Measurements from ENCODE around the gene BMP15.

BMP15 gene

GRCh38 chrX:50942471-50942870 lies 31.9 kb downstream of the BMP15 start:
- WGBS (ENCODE audit: extremely low coverage, insufficient coverage, insufficient read length): no CpG with 5 or more reads among the region's 2 CpGs
- Histone ChIP-seq H4K91ac (ENCODE audit: low read depth, low read length) (no peak overlapping the region), H4K8ac (ENCODE audit: low read depth, low read length) (no peak overlapping the region)

GRCh38 chrX:50952406-50952805 lies 41.9 kb downstream of the BMP15 start:
- Histone ChIP-seq H3K9ac (ENCODE audit: low read length) (no peak overlapping the region), H3K36me3 (ENCODE audit: control insufficient read depth in 1 of 2, insufficient read depth in 2 of 2, low read length in 2 of 2) (no peaks in the 10 kb centered on the region), H2BK12ac (ENCODE audit: low read length) (no peak overlapping the region), H3K27me3 (ENCODE audit: insufficient read depth, low read length) (no peaks in the 10 kb centered on the region), H3K9me3 (ENCODE audit: insufficient read depth, low read depth, low read length) (no peaks in the 10 kb centered on the region), H3K18ac (ENCODE audit: low read length) (no peak overlapping the region), H3K14ac (ENCODE audit: low read length) (no peak overlapping the region), H3K4me2 (ENCODE audit: low read length) (no peak overlapping the region), H3K4me3 (ENCODE audit: low read depth, low read length) (no peak overlapping the region), H3K4me1 (ENCODE audit: control insufficient read depth in 1 of 2, insufficient read depth in 2 of 2, low read length in 2 of 2) (peaks cover 0 to 2% of the 10 kb centered on the region in 2 experiments), H4K91ac (ENCODE audit: low read depth, low read length) (no peak overlapping the region), H2AFZ (ENCODE audit: insufficient read depth, low read length, poor library complexity) (no peak overlapping the region), H3K79me2 (ENCODE audit: control insufficient read depth, insufficient read depth, low read length, poor library complexity) (no peaks in the 10 kb centered on the region), H2BK5ac (ENCODE audit: low read depth, low read length, poor library complexity) (no peak overlapping the region), H3K27ac (ENCODE audit: low read depth, low read length) (peak overlapping the region; percentile 69), H4K8ac (ENCODE audit: low read depth, low read length) (no peak overlapping the region), H2AK5ac (ENCODE audit: low read length) (no peak overlapping the region), H3K4ac (ENCODE audit: low read depth, low read length) (no peak overlapping the region), H2BK120ac (ENCODE audit: insufficient read depth, low read length, poor library complexity) (no peak overlapping the region), H3K23ac (ENCODE audit: low read length) (no peak overlapping the region), H4K12ac (ENCODE audit: low read depth, low read length) (no peak overlapping the region), H3K79me1 (ENCODE audit: low read length) (no peaks in the 10 kb centered on the region)
- no CpG with 5 or more reads among the region's 1 CpG for WGBS (ENCODE audit: extremely low coverage, insufficient coverage, insufficient read length)
- DNase-seq: no peak

More at GRCh38 chrX:50942471-50942870, 31.9 kb downstream of the BMP15 start:
- H4K12ac ChIP-seq (ENCODE audit: low read depth, low read length): no peak overlapping the region
- no peak overlapping the region for H2AFZ ChIP-seq (ENCODE audit: insufficient read depth, low read length, poor library complexity)
- H2BK120ac ChIP-seq (ENCODE audit: insufficient read depth, low read length, poor library complexity): no peak overlapping the region
- H3K4me3 ChIP-seq (ENCODE audit: low read depth, low read length): no peak overlapping the region
- H3K9me3 ChIP-seq (ENCODE audit: insufficient read depth, low read depth, low read length): no peaks in the 10 kb centered on the region
- no peaks in the 10 kb centered on the region for H3K36me3 ChIP-seq (ENCODE audit: control insufficient read depth in 1 of 2, insufficient read depth in 2 of 2, low read length in 2 of 2)
- H3K27me3 ChIP-seq (ENCODE audit: insufficient read depth, low read length): no peaks in the 10 kb centered on the region
- H3K14ac ChIP-seq (ENCODE audit: low read length): no peak overlapping the region
- H3K79me2 ChIP-seq (ENCODE audit: control insufficient read depth, insufficient read depth, low read length, poor library complexity): no peaks in the 10 kb centered on the region
- H2AK5ac ChIP-seq (ENCODE audit: low read length): no peak overlapping the region
- H3K23ac ChIP-seq (ENCODE audit: low read length): no peak overlapping the region
- no peak overlapping the region for H3K4ac ChIP-seq (ENCODE audit: low read depth, low read length)
- H3K18ac ChIP-seq (ENCODE audit: low read length): no peak overlapping the region
- no peaks in the 10 kb centered on the region for H3K79me1 ChIP-seq (ENCODE audit: low read length)
- H3K27ac ChIP-seq (ENCODE audit: low read depth, low read length): no peak overlapping the region
- DNase-seq: peak in 1 of 2 donors; percentile 7
- no peak overlapping the region for H3K9ac ChIP-seq (ENCODE audit: low read length)
- H2BK5ac ChIP-seq (ENCODE audit: low read depth, low read length, poor library complexity): no peak overlapping the region
- no peak overlapping the region for H2BK12ac ChIP-seq (ENCODE audit: low read length)
- no peak overlapping the region for H3K4me2 ChIP-seq (ENCODE audit: low read length)
- no peaks in the 10 kb centered on the region for H3K4me1 ChIP-seq (ENCODE audit: control insufficient read depth in 1 of 2, insufficient read depth in 2 of 2, low read length in 2 of 2)

GRCh38 chrX:50953832-50954231 lies 43.3 kb downstream of the BMP15 start:
- H3K14ac ChIP-seq (ENCODE audit: low read length): no peak overlapping the region
- WGBS (ENCODE audit: extremely low coverage, insufficient coverage, insufficient read length): no CpG with 5 or more reads among the region's 1 CpG
- H3K27ac ChIP-seq (ENCODE audit: low read depth, low read length): no peak overlapping the region
- H2BK12ac ChIP-seq (ENCODE audit: low read length): no peak overlapping the region
- no peak overlapping the region for H2AK5ac ChIP-seq (ENCODE audit: low read length)
- H3K4ac ChIP-seq (ENCODE audit: low read depth, low read length): no peak overlapping the region
- H4K8ac ChIP-seq (ENCODE audit: low read depth, low read length): no peak overlapping the region
- no peak overlapping the region for H4K91ac ChIP-seq (ENCODE audit: low read depth, low read length)
- no peak for DNase-seq
- H3K9me3 ChIP-seq (ENCODE audit: insufficient read depth, low read depth, low read length): no peaks in the 10 kb centered on the region
- no peaks in the 10 kb centered on the region for H3K79me2 ChIP-seq (ENCODE audit: control insufficient read depth, insufficient read depth, low read length, poor library complexity)
- no peaks in the 10 kb centered on the region for H3K27me3 ChIP-seq (ENCODE audit: insufficient read depth, low read length)
- no peak overlapping the region for H4K12ac ChIP-seq (ENCODE audit: low read depth, low read length)
- no peak overlapping the region for H2AFZ ChIP-seq (ENCODE audit: insufficient read depth, low read length, poor library complexity)
- H3K9ac ChIP-seq (ENCODE audit: low read length): no peak overlapping the region
- H3K4me3 ChIP-seq (ENCODE audit: low read depth, low read length): no peak overlapping the region
- no peak overlapping the region for H2BK5ac ChIP-seq (ENCODE audit: low read depth, low read length, poor library complexity)
- H3K18ac ChIP-seq (ENCODE audit: low read length): no peak overlapping the region
- peaks cover 0 to 2% of the 10 kb centered on the region in 2 experiments for H3K4me1 ChIP-seq (ENCODE audit: control insufficient read depth in 1 of 2, insufficient read depth in 2 of 2, low read length in 2 of 2)
- H3K23ac ChIP-seq (ENCODE audit: low read length): no peak overlapping the region
- H3K79me1 ChIP-seq (ENCODE audit: low read length): no peaks in the 10 kb centered on the region
- no peaks in the 10 kb centered on the region for H3K36me3 ChIP-seq (ENCODE audit: control insufficient read depth in 1 of 2, insufficient read depth in 2 of 2, low read length in 2 of 2)
- H3K4me2 ChIP-seq (ENCODE audit: low read length): no peak overlapping the region
- H2BK120ac ChIP-seq (ENCODE audit: insufficient read depth, low read length, poor library complexity): no peak overlapping the region

- Histone ChIP-seq H3K4ac (ENCODE audit: low read depth, low read length) (no peak overlapping the region), H4K12ac (ENCODE audit: low read depth, low read length) (no peak overlapping the region), H3K18ac (ENCODE audit: low read length) (no peak overlapping the region), H3K4me1 (ENCODE audit: control insufficient read depth in 1 of 2, insufficient read depth in 2 of 2, low read length in 2 of 2) (no peaks in the 10 kb centered on the region), H2BK5ac (ENCODE audit: low read depth, low read length, poor library complexity) (no peak overlapping the region), H3K9ac (ENCODE audit: low read length) (no peak overlapping the region), H2BK12ac (ENCODE audit: low read length) (no peak overlapping the region), H2AFZ (ENCODE audit: insufficient read depth, low read length, poor library complexity) (no peak overlapping the region), H3K27ac (ENCODE audit: low read depth, low read length) (no peak overlapping the region), H2BK120ac (ENCODE audit: insufficient read depth, low read length, poor library complexity) (no peak overlapping the region), H3K36me3 (ENCODE audit: control insufficient read depth in 1 of 2, insufficient read depth in 2 of 2, low read length in 2 of 2) (no peaks in the 10 kb centered on the region), H4K91ac (ENCODE audit: low read depth, low read length) (no peak overlapping the region), H3K14ac (ENCODE audit: low read length) (no peak overlapping the region), H2AK5ac (ENCODE audit: low read length) (no peak overlapping the region), H4K8ac (ENCODE audit: low read depth, low read length) (no peak overlapping the region), H3K4me3 (ENCODE audit: low read depth, low read length) (no peak overlapping the region), H3K79me1 (ENCODE audit: low read length) (no peaks in the 10 kb centered on the region), H3K27me3 (ENCODE audit: insufficient read depth, low read length) (no peaks in the 10 kb centered on the region), H3K9me3 (ENCODE audit: insufficient read depth, low read depth, low read length) (no peaks in the 10 kb centered on the region), H3K79me2 (ENCODE audit: control insufficient read depth, insufficient read depth, low read length, poor library complexity) (no peaks in the 10 kb centered on the region), H3K4me2 (ENCODE audit: low read length) (no peak overlapping the region), H3K23ac (ENCODE audit: low read length) (no peak overlapping the region)
- no peak for DNase-seq
- WGBS (ENCODE audit: extremely low coverage, insufficient coverage, insufficient read length): no CpG with 5 or more reads among the region's 3 CpGs
These were observed 51.6 kb downstream of the BMP15 start for GRCh38 chrX:50962156-50962555.
